ENCODE measurements around the gene TMEM271.
"Not testable (repeated sequence)": the region's sequence is repeated elsewhere in the genome, so short reads cannot be mapped to it uniquely, and the experiment has no call there.

TMEM271 gene

DNA sequence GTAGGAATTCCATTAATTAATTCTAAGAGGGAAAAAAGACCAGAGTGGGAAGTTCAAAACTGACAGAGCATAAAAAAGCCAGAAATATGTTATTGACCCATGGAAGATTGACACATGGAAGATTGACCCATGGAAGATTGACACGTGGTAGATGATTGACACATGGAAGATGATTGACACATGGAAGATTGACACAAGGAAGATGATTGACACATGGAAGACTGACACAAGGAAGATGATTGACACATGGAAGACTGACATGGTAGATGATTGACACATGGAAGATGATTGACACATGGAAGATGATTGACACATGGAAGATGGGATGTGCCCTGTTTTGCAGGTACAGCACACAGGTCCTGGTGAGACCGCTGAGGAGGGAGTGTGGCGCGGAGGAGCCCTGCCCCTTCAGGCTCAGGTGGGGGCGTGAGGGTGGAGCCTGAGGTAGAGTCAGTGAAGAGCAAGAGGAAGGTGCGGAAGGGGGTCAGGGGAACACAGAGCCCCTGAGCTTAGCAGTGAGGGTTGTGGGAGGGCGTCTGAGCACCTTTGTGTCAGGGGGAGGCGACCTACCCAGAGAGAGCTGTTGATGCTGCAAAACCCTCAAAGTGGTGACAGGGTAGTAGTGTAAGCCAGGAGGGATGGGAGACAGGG lies 33.4 kb upstream of the TMEM271 start:
- no peak for DNase-seq

- DNase-seq = no peak
These were observed 32.1 kb upstream of the TMEM271 start for GRCh38 chr4:608236-608635.

DNA sequence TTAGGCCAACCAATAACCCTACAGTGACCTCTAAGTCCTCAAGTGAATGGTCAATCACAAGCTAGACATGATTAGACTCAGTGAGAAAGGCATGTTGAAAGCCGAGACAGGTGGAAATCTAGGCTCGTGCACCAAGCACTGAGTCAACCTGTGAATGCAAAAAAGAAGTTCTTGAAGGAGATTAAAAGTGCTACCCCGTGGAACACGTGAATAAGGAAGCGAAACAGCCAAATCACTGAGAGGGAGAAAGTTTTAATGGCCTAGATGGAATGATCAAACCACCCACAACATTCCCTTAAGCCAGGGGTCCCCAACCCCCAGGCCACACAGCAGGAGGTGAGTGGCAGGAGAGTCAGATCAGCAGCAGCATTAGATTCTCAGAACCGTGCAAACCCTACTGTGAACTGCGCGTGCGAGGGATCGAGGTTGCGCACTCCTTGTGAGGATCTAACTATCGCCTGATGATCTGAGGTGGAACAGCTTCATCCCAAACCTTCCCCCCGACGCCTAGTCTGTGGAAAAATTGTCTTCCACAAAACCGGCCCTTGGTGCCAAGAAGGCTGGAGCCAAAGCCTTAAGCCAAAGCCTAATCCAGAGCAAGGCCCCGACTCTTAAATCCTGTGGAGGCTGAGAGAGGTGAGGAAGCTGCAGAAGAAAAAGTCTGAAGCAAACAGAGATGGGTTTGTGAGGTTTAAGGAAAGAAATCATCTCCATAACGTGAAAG lies 29.8 kb upstream of the TMEM271 start:
- DNase-seq = no peak

GRCh38 chr4:604131-604530 lies 28.0 kb upstream of the TMEM271 start:
- peak in 1 of 5 experiments; percentile 16 for DNase-seq

DNA sequence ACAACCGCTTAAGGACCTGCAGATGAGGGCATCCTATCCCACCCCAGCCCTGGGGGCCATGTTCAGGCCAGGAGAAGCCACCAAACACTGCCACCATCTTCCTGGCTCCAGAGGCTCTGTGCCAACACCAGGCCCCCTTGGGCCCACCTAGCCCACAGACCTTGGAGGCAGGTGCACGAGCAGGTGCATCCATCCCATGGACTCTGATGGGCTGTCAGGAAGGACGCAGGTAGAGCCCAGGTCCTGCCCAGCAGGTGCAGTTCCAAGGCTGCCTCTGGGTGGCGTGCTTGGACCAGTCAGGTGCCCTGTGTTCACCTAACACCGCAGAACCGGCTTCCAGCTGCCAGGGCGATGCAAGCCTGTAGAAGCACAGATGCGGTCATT lies 26.5 kb upstream of the TMEM271 start:
- DNase-seq = peak in 3 of 5 experiments; percentile 20 to 53 (median 45)

- no peak for DNase-seq
These were observed 25.8 kb upstream of the TMEM271 start for GRCh38 chr4:601612-602558.

- DNase-seq = no peak
These were observed 24.9 kb upstream of the TMEM271 start for GRCh38 chr4:600850-601515.

DNA sequence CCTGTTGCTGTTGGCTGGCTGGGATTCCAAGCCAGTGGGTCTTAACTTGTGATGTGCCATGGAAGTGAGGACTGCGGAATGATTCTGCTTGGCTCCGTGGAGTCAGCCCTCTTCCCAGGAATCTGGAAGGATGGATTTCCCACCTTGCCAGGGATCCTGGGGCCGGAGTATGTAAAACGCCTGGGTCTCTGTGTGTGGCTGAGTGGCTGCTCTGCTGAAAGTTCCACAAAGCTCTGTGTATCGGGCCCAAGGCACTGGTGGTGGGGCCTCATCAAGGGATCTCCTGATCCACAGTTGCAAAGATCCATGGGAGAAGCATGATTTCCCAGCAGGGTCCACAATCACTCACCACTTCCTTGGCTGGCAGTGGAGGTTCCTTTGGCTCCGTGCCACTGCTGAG lies 24.1 kb upstream of the TMEM271 start:
- no peak for DNase-seq

DNA sequence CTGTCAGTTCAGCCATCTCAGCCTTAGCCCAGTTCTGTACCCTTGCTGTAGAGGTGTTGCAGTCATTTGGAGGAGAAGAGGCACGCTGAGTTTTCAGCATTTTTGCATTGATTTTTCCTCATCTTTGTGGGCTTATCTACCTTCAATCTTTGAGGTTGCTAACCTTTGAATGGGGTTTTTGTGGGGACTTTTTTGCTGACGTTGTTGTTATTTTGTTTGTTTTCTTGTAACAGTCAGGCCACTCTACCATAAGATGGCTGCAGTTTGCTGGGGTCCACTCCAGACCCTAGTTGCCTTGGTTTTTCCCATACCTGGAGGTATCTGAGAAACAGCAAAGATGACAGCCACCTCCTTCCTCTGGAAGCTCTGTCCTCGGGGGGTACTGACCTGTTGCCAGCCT lies 22.8 kb upstream of the TMEM271 start:
- DNase-seq = no peak

GRCh38 chr4:592825-593520 lies 16.9 kb upstream of the TMEM271 start:
- no peak for DNase-seq

DNA sequence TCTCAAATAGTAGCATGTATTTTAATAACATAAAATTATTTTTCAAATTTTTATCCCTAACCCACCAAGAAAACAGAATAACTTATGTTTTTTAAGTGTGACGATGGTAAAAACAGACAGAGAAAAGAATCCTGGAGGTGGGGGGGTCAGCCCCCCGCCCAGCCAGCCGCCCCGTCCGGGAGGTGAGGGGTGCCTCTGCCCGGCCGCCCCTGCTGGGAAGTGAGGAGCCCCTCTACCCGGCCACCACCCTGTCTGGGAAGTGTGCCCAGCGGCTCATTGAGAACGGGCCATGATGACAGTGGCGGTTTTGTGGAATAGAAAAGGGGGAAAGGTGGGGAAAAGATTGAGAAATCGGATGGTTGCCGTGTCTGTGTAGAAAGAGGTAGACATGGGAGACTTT lies 16.1 kb upstream of the TMEM271 start:
- DNase-seq = not testable (repeated sequence)

GRCh38 chr4:590313-590841 lies 14.3 kb upstream of the TMEM271 start:
- no peak for DNase-seq

DNA sequence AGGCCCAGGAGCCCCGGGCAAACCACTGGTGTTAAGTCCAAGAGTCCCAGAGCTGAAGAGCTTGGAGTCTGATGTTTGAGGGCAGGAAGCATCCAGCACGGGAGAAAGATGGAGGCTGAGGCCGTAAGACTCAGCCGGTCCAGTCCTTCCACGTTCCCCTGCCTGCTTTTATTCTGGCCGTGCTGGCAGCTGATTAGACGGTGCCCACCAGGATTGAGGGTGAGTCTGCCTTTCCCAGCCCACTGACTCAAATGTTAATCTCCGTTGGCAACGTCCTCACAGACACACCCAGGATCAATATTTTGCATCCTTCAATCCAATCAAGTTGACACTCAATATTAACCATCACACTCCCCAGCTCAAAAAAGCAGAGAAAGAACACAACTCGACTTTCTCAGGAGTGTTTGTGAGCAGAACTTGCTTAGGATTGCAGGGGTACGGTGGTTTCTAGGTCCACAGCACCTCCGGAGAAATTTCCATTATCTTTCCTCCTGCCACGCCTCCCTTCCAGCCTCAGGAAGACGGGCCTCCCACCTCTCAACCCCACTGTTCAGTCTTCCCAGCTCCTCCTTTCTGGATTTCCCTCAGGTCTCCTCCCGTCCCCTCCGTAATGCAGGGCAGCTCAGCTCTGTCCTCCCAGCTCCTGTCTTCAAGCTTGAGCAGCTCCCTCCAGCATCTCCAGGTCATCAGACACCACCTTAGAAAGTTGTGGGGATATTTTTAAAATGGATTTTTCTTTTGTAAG lies 13.3 kb upstream of the TMEM271 start:
- DNase-seq = no peak

DNA sequence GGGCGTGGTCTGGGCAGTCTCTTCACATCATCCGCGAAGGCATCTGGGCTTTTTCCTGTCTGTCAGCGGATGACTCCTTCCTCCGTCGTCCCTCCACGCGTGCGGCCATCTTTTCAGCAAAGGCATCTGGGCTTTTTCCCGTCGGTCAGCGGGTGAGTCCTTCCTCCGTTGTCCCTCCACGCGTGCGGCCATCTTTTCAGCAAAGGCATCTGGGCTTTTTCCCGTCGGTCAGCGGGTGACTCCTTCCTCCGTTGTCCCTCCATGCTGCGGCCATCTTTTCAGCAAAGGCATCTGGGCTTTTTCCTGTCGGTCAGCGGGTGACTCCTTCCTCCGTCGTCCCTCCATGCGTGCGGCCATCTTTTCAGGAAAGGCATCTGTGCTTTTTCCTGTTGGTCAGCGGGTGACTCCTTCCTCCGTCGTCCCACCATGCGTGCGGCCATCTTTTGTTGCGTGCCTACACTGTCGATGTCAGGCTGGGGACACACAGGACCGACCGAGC lies 12.3 kb upstream of the TMEM271 start:
- no peak for DNase-seq

GRCh38 chr4:587671-588350 lies 11.7 kb upstream of the TMEM271 start:
- DNase-seq = no peak

DNA sequence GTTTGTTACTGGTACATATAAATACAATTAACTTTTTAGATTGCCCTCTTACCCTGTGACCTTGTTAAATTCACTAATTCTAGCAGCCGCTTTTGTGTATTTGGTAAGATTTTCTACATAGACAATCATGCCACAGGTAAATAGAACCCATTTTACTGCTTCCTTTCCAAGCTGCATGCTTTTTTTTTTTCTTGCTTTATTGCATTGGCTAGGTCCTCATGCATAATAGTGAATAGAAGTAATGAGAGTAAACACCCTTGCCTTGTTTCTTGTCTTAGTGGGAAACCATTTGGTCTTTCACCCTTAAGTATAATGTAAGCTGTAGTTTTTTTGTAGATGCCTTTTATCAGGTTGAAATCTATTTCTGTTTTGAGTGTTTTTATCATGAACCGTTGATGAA lies 7.7 kb upstream of the TMEM271 start:
- DNase-seq = no peak

DNA sequence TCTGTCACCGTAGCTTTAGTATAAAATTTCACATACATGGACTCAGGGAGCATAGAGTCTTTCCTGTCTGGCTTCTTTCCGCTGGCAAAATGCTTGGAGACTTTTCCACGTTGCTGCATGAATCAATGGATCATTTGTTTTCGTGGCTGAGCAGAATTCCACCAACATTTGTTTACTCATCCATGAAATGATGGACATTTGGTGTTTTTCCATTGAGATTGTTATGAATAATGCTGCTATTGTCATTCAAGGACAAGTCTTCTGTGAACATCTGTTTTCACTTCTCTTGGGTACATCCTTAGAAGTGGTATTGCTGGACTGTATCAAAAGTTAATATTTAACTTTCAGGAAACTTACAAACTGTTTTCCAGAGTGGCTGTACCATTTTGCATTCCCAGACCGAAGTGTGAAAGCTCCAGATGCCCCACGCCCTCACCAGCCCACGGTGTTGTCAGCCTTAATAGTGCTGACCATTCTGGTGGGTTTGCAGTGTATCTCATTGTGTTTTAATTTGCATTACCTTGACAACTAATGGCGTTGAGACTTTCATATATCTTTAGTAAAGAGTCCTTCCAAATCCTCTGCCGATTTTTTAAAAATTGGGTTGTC lies 5.8 kb upstream of the TMEM271 start:
- DNase-seq = no peak

GRCh38 chr4:581181-581580 lies 5.1 kb upstream of the TMEM271 start:
- no peak for DNase-seq

GRCh38 chr4:579543-580175 lies 3.6 kb upstream of the TMEM271 start:
- no peak for DNase-seq

Data from T-helper 2 cell (primary cell).